GM19455 (cell line): ENCODE data around the gene TMEM130.
"Not testable (repeated sequence)": the region's sequence is repeated elsewhere in the genome, so short reads cannot be mapped to it uniquely, and the experiment has no call there.

Source experiments
- ATAC-seq: cut with Tn5 transposase; IDR thresholded peaks from one replicate; pipeline ENCODE4 v1.9.1; 2021; ENCODE audit not compliant: unreplicated experiment

TMEM130 gene

DNA sequence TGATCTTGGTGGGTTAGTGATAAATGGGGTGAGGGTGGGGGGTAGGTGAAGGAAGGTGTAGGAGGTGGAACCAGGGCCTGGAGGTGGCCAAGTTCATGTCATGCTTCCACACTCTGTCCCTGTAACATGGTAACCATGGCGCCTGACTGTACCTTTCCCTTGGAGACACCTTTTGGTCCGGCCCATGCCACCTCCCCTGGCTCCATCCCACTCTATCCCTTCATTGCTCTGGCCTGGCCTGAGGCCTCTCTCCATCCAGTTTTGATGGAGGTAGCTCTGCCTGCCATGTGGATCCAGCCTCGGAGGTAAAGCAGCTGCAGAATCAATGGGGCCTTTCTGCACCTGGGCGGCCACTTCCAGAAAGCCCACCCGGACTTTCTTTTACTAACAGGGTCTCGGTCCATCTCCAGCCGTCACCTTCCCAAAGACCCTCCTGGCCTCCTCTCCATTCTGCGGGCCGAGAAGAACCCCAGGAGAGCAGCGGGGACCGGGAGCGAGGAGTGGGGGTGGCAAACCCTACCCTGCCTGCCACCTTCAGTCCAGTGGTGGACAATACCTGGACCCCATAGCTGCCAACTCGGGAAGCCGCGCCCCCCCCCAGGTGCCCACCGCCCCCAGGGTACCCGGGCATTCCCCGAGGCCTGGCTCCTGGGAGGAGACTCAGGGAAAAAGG lies 8.0 kb upstream of the TMEM130 start:
- no peak for ATAC-seq

DNA sequence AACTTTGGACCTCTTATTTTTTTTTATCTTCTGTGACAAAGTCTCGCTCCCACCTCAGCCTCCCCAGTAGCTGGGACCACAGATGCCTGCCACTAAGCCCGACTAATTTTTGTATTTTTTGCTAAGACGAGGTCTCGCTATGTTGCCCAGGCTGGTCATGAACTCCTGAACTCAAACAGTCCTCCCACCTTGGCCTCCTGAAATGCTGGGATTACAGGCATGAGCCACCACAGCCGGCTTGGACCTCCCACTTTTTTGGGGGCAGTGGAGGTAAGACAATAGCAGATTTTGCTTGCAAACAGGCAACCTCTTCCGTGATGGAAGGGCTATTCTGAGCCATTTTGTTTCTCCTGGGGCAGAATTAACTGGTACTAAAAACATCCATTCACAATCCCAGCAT lies 7.3 kb upstream of the TMEM130 start:
- ATAC-seq, result no peak

DNA sequence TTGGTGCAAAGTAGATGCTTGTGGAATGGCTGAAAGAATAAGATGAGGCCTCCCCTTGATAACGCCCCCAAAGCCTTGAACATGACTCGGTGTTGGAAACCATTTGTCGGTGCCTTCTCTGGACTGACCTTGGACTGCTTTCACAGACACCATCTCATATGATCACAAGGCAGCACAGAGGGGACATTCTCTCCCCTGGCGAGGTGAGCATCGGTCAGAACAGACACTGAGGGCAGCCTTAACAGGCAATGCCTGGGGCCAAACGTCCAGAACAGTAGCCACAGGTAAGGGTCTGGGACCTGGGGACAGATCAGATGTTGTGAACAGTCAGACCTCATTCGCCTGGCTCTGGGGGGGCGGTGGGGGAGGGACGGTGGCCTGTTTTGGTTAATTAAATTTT lies 5.7 kb upstream of the TMEM130 start:
- no peak for ATAC-seq

DNA sequence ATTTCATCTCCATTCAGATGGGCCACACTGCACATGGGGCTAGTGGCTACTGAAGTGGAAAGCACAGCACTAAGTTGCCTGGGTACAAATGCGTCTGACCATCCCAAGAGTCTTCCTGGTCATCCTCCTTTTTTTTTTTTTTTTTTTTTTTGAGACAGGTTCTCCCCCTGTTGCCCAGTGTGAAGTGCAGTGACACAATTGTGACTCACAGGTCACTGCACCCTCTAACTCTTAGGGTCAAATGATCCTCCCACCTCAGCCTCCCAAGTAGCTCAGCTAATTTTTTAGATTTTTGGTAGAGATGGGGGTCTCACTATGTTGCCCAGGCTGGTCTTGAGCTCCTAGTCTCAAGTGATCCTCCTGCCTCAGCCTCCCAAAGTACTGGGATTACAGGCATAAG lies 5.1 kb upstream of the TMEM130 start:
- no peak for ATAC-seq

DNA sequence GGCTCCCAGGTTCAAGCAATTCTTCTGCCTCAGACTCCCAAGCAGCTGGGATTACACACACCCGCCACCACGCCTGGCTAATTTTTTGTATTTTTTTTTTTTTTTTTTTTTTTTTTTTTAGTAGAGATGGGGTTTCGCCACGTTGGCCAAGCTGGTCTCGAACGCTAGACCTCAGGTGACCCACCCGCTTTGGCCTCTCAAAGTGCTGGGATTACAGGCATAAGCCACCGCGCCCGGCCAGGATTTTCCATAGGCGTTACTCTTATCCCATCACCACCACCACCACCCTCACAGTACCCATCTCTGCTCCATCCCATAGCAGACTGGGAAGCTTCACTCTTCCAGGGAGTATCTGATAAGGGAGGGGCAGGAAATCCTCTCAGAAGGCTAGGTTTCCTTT lies 3.8 kb upstream of the TMEM130 start:
- ATAC-seq, result not testable (repeated sequence)

DNA sequence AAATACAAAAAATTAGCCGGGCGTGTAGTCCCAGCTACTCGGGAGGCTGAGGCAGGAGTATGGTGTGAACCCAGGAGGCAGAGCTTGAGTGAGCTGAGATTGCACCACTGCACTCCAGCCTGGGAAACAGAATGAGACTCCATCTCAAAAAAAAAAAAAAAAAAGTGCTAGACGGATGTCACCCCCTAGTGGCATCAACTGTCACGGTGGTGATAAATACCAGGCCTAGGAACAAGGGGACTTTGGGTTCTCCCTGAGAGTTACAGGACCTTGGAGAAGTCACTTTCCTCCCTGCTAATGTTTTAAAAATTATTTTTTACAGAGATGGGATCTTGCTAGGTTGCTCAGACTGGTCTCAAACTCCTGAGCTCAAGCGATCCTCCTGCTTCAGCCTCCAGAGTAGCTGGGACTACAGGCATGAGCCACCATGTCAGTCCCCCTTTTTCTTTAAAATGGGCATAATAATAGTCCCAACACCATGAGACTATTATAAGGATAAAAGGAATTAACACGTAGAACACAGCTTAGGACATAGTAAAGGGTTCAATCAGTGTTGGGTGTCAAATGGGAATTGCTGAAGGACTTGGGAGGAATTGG lies 2.6 kb upstream of the TMEM130 start:
- ATAC-seq, result no peak

DNA sequence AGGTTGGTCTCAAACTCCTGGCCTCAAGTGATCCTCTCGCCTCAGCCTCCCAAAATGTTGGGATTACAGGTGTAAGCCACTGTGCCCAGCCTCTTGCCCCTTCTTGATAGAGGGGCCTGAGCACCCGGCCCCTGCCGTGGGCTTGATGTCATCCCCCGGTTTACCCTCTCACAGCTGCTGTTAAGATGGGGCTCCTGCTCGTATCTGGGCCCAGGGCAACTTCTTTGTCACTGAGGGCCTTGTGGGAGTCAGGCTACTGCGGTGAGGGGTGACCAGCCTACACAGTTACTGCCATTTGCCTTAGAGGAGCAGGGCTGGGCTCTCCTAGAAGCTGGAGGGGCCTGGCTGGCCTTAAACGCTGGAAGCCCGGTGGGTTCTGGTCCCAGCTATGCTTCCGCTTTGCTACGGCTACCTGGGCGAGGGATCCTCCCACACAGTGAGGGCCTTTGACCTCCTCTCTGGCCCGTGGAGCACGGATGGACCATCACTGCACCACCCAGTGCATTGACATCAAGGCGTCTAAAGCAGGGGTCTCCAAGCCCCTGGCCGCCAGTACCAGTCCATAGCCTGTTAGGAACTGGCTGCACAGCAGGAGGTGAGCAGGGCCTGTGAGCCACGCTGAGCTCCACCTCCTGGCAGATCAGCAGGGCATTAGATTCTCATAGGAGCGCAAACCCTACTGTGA lies 1.1 kb upstream of the TMEM130 start:
- ATAC-seq, result no peak

DNA sequence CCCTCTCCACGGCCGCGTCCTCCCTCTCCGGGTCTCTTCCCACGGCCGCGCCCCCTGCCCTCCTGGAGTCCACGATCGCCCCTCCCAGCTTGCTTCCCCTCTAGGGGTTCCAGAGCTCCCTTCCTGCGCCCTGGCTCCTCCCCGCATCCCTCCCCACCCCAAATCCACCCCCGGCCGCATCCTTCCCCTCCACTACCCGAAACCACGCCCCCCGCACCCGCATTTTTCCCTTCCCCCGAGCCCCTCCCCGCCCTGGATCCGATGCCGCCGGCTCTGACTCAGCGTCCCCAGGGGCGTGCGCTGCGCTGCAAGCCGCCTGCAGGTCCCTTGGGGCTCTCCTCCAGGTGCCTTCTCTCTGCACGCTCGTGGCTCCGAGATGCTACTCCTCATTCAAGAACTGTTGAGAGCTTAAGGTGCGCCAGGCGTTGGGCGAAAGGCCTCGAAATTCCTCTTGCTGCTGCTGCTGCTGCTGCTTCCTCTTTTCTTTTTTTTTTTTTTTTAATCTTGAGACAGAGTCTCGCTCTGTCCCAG lies 372 bp upstream of the TMEM130 start:
- no peak for ATAC-seq

DNA sequence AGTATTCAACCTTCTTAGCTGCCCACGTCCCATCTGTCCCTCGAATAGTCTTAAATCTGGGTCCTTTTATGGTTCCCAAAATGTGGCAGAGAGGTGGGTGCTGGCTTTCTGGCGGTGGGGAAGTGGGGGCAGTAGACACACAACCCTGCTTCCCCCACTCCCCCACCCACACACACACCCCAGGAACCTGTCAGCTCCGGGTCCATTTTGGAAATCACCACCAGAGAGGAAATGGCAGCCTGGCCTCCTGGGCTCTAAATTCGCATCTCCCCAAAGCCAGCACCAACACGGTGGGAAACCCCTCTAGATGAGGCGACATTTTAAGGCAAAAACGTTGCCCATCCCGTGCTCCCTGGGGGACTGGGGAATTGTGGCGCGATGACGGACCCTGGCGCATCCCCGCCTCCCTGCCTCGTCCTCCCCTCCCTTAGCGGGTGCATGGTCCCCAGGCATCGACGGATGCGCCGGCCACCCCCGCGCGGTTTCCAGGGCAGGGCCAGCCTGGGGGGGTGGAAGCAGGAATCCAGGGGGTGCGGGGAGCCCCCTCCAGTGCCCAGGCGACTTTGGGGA lies 702 bp downstream of the TMEM130 start:
- no peak for ATAC-seq

DNA sequence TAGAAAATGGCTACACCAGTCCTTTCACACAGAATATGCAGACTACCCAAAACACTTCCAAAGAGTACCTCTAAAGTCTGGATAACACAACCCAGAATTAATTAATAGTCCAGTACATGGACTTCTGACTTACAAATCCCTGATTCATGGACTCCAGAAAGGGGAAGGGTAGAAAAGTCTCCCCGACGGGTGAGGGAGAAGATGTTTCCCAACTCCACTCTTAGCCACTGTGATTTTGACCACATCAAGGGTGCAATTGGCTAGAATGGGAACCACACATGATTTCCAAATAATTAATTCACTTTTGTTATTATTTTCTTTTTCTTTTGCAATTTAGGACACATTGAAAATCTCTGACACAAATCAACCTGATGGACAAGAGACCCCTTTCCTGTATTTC lies 1.4 kb downstream of the TMEM130 start:
- ATAC-seq, result no peak

DNA sequence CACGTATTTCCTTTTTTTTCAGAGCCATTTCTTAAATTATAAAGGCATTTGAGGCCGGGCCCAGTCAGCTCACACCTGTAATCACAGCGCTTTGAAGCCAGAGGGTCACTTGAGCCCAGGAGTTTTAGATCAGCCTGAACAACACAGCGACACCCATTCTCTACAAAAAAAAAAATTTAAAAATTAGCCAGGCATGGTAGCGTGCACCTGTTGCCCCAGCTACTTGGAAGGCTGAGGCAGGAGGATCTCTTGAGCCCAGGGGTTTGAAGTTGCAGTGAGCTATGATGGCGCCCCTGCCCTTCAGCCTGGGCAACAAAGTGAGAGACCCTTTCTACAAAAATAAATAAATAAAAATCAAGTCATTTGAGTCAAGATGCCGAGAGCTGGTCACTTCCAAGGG lies 3.0 kb downstream of the TMEM130 start:
- no peak for ATAC-seq

DNA sequence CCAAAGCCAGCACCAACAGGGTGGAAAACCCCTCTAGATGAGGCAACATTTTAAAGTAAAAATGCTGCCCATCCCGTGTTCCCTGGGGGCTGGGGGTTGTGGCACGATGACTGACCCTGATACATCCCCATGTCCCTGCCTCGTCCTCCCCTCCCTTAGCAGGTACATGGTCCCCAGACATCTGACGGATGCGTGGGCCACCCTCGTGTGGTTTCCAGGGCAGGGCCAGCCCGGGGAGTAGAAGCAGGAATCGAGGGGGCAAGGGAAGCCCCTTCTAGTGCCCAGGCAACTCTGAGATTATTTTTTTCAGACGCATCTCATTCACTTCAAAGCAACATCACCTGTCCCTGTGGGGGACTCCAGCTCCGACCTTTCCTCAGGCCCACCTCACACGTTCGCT lies 3.5 kb downstream of the TMEM130 start:
- no peak for ATAC-seq

DNA sequence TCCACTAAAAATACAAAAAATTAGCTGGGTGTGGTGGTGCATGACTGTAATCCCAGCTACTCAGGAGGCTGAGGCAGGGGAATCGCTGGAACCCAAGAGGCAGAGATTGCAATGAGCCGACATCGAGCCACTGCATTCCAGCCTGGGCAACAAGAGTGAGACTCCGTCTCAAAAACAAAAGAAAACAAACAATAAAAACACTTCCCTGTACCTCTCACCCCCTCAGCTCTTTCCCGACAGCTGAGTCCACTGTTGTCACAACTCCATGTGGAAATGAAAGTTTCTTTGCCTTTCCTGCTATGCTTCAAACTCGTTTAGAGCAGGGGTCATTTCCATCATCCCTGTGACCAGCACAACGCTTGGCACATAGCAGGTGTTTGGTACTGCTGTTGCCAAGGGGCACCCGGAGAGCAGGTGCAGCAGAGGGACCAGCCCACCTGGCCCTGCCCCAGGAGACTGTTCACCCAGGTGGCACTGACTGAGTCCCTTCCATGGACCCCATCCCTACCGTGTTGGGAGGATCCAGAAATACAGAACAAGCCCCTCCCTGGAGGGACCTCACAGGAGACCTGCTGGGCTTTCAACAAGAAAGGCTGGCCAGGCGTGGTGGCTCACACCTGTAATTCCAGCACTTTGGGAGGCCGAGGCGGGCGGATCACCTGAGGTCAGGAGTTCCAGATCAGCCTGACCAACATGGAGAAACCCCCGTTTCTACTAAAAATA lies 4.9 kb downstream of the TMEM130 start:
- ATAC-seq, result no peak

DNA sequence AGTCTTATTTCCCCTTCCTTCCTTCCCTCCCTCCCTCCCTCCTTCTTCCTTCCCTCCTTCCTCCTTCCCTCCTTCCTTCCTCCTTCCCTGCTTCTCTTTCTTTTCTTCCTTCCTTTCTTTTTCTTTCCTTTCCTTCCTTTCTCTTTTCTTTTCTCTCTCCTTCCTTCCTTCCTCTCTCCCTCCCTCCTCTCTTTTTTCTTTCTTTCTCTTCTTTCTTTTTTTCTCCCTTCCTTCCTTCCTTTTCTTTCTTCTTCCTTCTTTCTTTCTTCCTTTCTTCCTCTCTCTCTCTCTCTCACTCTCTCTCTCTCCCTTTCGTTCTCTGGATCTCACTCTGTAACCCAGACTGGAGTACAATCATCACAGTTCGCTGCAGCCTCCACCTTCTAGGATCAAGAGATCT lies 6.2 kb downstream of the TMEM130 start:
- no peak for ATAC-seq

DNA sequence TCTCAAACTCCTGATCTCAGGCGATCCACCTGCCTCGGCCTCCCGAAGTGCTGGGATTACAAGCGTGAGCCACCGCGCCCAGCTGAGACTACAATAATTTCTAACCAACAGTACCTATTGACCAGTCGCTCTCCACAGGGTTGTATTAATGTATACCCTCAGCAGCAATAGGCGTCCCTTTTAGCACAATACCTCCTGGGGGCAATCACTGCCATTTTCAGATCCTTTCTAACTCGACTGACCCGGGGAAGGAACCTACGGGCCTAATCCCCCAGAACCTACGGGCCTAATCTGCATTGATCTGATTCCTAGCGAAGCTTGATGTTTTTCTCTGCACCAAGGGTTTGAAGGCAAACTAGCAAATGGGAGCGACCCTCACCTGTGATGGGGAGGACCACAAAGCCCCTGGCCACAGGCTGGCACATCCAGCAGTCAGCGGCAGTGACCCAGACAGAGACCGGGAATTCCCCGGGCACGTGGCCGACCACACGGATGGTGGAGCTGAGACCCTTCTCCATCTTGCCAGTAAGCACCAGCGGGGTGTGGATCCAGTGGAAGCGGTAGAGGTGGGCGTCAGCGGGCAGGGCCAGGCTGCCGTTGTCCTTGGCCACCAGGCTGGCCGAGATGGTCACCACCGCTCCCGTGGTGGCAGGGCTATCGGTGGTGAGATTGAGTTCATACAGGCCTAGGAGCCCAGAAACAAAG lies 6.9 kb downstream of the TMEM130 start:
- no peak for ATAC-seq

DNA sequence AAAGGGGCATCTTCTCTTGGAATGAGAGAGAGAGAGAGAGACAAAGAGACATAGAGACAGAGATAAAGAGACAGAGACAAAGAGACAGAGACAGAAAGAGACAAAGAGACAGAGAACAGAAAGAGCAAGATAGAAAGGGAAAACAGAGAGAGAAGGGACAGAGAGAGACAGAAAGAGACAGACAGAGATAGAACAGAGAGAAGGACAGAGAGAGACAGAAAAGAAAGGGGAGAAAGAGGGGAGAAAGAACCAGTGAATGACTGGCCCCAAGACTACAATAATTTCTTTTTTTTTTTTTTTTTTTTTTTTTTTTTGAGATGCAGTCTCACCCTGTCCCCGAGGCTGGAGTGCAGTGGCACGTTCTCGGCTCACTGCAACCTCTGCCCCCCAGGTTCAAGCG lies 7.6 kb downstream of the TMEM130 start:
- no peak for ATAC-seq

DNA sequence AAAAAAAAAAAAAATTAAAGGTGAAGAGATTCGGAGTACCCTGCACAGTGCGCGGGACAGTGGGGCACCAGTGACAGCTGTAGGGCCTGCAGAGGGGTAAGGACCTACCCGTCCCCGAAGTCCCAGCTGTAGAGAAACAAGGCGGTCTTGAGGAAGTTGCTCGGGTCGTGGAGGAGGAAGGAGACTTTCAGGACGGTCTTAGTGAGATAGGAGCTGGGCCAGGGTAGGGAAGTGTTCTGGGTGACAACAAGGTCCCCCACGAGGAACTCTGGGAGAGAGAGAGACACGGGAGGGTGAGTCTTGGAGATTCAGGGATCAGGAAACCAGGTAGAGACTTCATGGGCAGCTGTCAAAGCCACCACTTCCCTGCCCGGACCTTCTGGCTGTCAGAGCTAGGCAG lies 9.7 kb downstream of the TMEM130 start:
- no peak for ATAC-seq

DNA sequence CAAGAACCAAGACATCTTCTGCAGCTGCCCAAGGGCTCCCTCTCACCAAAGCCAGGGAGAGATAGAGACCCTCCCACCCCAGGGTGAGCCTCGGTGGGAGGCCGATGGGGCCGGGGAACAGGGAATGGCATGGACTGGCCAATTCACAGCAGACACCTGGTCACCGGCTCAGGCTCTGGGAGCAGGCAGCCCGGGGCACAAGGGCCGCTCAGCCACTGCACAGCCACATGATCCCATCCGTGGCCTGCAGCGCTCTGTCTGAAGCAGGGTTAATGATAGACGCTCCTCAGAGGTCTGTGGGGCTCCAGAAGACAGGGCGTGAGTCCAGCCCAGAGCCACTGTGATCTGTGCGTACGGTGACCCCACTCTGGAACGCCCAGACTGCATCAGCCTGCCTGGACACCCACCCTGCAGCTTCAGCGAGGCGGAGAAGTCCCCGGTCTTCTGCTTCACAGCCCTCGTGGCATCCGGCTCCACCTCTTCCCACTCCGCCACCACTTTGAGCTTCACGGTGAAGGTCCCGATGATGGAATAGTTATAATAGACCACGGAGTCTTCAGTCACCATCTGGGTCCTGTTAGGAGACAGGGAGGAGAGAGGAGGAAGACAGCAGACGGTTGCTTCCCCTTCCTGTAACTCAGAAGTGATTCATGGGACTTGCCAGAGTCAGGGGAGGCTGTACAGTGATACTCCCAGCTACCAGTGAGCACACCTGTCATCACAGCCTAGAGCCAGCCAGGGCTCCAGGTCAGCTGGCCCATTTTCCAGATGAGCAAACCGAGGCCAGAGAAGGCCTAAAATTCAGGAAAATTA lies 14.0 kb downstream of the TMEM130 start:
- ATAC-seq, result no peak

DNA sequence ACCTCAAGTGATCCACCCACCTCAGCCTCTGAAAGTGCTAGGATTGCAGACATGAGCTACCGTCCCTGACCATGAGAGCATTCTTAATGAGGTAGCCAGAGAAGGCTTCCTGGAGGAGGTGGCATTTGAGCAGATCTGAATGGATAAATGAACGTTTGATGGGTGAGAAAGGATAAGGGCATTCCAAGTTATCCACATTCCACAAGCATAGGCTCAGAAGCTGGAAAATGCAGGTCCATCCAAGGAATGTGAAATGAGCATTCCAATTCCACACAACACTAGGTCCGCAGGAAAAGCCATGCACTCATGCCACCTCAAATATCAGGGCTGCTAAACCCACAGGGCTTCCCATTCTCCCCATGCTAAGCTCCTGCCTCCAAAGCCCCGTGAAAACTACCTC lies 17.0 kb downstream of the TMEM130 start:
- ATAC-seq, result no peak

DNA sequence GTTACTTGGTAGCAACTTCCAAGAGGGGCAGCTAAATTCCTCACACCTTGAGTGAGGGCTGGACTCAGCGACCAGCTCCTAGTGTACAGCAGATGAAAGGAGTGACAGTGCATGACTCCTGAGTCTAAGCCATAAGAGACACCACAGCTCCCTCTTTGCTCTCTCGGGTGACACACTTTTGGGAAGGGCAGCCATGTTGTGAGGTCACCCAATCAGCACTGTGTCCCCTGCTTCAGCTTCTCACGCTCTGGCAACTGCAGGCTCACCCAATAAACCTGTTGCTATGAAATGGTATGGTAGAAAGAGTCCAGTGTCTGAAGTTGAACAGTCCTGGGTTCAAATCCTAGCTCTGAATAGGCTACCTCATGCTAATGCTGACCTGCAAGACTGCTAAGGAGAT lies 20.9 kb downstream of the TMEM130 start:
- ATAC-seq, result no peak
